Spinal cord (tissue), 10 donors: ENCODE data around the gene GNAS-AS1. TPM values are rescaled to one million over a fixed set of nuclear protein-coding genes. Genes with fewer than 3 reads are reported as not detected.

Experiments used
- DNase-seq, 6 donors: peaks; one replicate each; pipeline versions ENCODE4 v3.0.0 to v3.0.0-alpha.2; 2013 to 2015; ENCODE audit warnings: low spot score in 6 of 6, low read depth in 4 of 6
- H3K27ac ChIP-seq: one replicate; pipeline ENCODE4 v1.5.1; 2013; ENCODE audit warnings: low read depth, low read length, control low read depth
- H3K27me3 ChIP-seq: one replicate; pipeline ENCODE4 v1.6.1; 2013; ENCODE audit warnings: low read length; ENCODE audit not compliant: control insufficient read depth, insufficient read depth
- H3K36me3 ChIP-seq: one replicate; pipeline ENCODE4 v1.6.1; 2013; ENCODE audit warnings: low read length; ENCODE audit not compliant: control insufficient read depth, insufficient read depth
- H3K4me1 ChIP-seq: one replicate; pipeline ENCODE4 v1.6.1; 2013; ENCODE audit warnings: low read length; ENCODE audit not compliant: control insufficient read depth, insufficient read depth
- H3K4me3 ChIP-seq: one replicate; pipeline ENCODE4 v1.5.1; 2013; ENCODE audit warnings: low read depth, low read length, control low read depth
- H3K9me3 ChIP-seq: one replicate; pipeline ENCODE4 v1.6.1; 2013; ENCODE audit warnings: low read length; ENCODE audit not compliant: control insufficient read depth, insufficient read depth
- WGBS: methylation state at CpG from one replicate; pipeline ENCODE4 v1.1.5; 2013; ENCODE audit warnings: missing lambda C conversion rate; ENCODE audit not compliant: insufficient coverage; 5-methylcytosine and 5-hydroxymethylcytosine counted together
- polyA plus RNA-seq, 2 donors: library from polyadenylated mRNA; unstranded; fragments of 120-200 nt; gene quantifications; one replicate each; pipeline ENCODE4 v1.2.1, GENCODE V29; 2013; ENCODE audit not compliant: insufficient read length in 2 of 2
- total RNA-seq, 2 donors: library from RNA; depleted of rRNA in 1 of 2; stranded (reverse); fragments of 120-200 nt in 1 of 2; fragments of >200 nt in 1 of 2; gene quantifications; one replicate each; pipeline versions ENCODE4 v1.2.3 to v1.2.4, GENCODE V29; 2013 to 2014
- donor health status: healthy.

GNAS-AS1 gene
- total and polyA plus RNA-seq, 4 donors, result 0.30 to 1.2 (median 0.84) TPM

- Histone ChIP-seq H3K27me3 (no peaks in the 10 kb centered on the region), H3K9me3 (no peaks in the 10 kb centered on the region), H3K27ac (no peak overlapping the region), H3K4me3 (no peak overlapping the region), H3K36me3 (no peaks in the 10 kb centered on the region), H3K4me1 (peaks cover 9% of the 10 kb centered on the region)
- peak in 1 of 6 donors; percentile 53 for DNase-seq
- WGBS, result 44% methylated on average over 9 of the region's 11 CpGs
These were observed 26.6 kb upstream of the GNAS-AS1 start for GRCh38 chr20:58877050-58877975.

GRCh38 chr20:58876437-58876836 lies 25.7 kb upstream of the GNAS-AS1 start:
- H3K27me3 ChIP-seq, result no peaks in the 10 kb centered on the region
- 73% methylated on average over 4 of the region's 7 CpGs for WGBS
- DNase-seq, result no peak
- peaks cover 9% of the 10 kb centered on the region for H3K4me1 ChIP-seq
- no peaks in the 10 kb centered on the region for H3K9me3 ChIP-seq
- H3K36me3 ChIP-seq, result no peaks in the 10 kb centered on the region
- no peak overlapping the region for H3K4me3 ChIP-seq
- H3K27ac ChIP-seq, result no peak overlapping the region

- Histone ChIP-seq H3K36me3 (no peaks in the 10 kb centered on the region), H3K27ac (no peak overlapping the region), H3K9me3 (no peaks in the 10 kb centered on the region), H3K4me3 (no peak overlapping the region), H3K4me1 (peaks cover 9% of the 10 kb centered on the region), H3K27me3 (no peaks in the 10 kb centered on the region)
- peak in 1 of 6 donors; percentile 81 for DNase-seq
- 74% methylated on average over 8 of the region's 12 CpGs for WGBS
These were observed 24.9 kb upstream of the GNAS-AS1 start for GRCh38 chr20:58875541-58876134.

GRCh38 chr20:58875111-58875510 lies 24.4 kb upstream of the GNAS-AS1 start:
- Histone ChIP-seq H3K36me3 (no peaks in the 10 kb centered on the region), H3K27ac (no peak overlapping the region), H3K4me3 (no peak overlapping the region), H3K4me1 (peaks cover 14% of the 10 kb centered on the region), H3K27me3 (no peaks in the 10 kb centered on the region), H3K9me3 (no peaks in the 10 kb centered on the region)
- 100% methylated on average over 2 of the region's 3 CpGs for WGBS
- DNase-seq, result no peak

GRCh38 chr20:58874469-58874868 lies 23.8 kb upstream of the GNAS-AS1 start:
- Histone ChIP-seq H3K27me3 (no peaks in the 10 kb centered on the region), H3K27ac (no peak overlapping the region), H3K9me3 (no peaks in the 10 kb centered on the region), H3K4me3 (no peak overlapping the region), H3K36me3 (no peaks in the 10 kb centered on the region), H3K4me1 (peaks cover 14% of the 10 kb centered on the region)
- 100% methylated on average over 1 of the region's 1 CpG for WGBS
- no peak for DNase-seq

- Histone ChIP-seq H3K27ac (no peak overlapping the region), H3K36me3 (no peaks in the 10 kb centered on the region), H3K4me1 (peaks cover 6% of the 10 kb centered on the region), H3K4me3 (no peak overlapping the region), H3K9me3 (no peaks in the 10 kb centered on the region), H3K27me3 (no peaks in the 10 kb centered on the region)
- DNase-seq, result no peak
- WGBS, result 79% methylated on average over 4 of the region's 8 CpGs
These were observed 20.9 kb upstream of the GNAS-AS1 start for GRCh38 chr20:58871533-58872102.

- Histone ChIP-seq H3K4me3 (no peak overlapping the region), H3K27ac (no peak overlapping the region), H3K4me1 (peaks cover 6% of the 10 kb centered on the region), H3K9me3 (no peaks in the 10 kb centered on the region), H3K36me3 (no peaks in the 10 kb centered on the region), H3K27me3 (no peaks in the 10 kb centered on the region)
- 17% methylated on average over 1 of the region's 7 CpGs for WGBS
- DNase-seq, result peak in 4 of 6 donors; percentile 69 to 93 (median 80)
These were observed 19.8 kb upstream of the GNAS-AS1 start for GRCh38 chr20:58870293-58871014.

- 74% methylated on average over 6 of the region's 7 CpGs for WGBS
- no peaks in the 10 kb centered on the region for H3K27me3 ChIP-seq
- no peak for DNase-seq
- no peak overlapping the region for H3K4me3 ChIP-seq
- no peaks in the 10 kb centered on the region for H3K36me3 ChIP-seq
- no peak overlapping the region for H3K27ac ChIP-seq
- H3K9me3 ChIP-seq, result no peaks in the 10 kb centered on the region
- H3K4me1 ChIP-seq, result peaks cover 6% of the 10 kb centered on the region
These were observed 19.0 kb upstream of the GNAS-AS1 start for GRCh38 chr20:58869662-58870227.

GRCh38 chr20:58868795-58869194 lies 18.1 kb upstream of the GNAS-AS1 start:
- no peaks in the 10 kb centered on the region for H3K27me3 ChIP-seq
- H3K4me3 ChIP-seq, result no peak overlapping the region
- no peaks in the 10 kb centered on the region for H3K36me3 ChIP-seq
- no peak overlapping the region for H3K27ac ChIP-seq
- peaks cover 6% of the 10 kb centered on the region for H3K4me1 ChIP-seq
- peak in 2 of 6 donors; percentile 79 to 88 for DNase-seq
- 35% methylated on average over 3 of the region's 14 CpGs for WGBS
- no peaks in the 10 kb centered on the region for H3K9me3 ChIP-seq
